GM21825 (cell line): ENCODE results near the gene SERPINB7.
"Not testable (repeated sequence)": the region's sequence is repeated elsewhere in the genome, so short reads cannot be mapped to it uniquely, and the experiment has no call there.

Experiments
- ATAC-seq: cut with Tn5 transposase; IDR thresholded peaks from one replicate; pipeline ENCODE4 v1.9.1; 2021; ENCODE audit warnings: mild to moderate bottlenecking, moderate library complexity; ENCODE audit not compliant: unreplicated experiment

SERPINB7 gene, protein sequence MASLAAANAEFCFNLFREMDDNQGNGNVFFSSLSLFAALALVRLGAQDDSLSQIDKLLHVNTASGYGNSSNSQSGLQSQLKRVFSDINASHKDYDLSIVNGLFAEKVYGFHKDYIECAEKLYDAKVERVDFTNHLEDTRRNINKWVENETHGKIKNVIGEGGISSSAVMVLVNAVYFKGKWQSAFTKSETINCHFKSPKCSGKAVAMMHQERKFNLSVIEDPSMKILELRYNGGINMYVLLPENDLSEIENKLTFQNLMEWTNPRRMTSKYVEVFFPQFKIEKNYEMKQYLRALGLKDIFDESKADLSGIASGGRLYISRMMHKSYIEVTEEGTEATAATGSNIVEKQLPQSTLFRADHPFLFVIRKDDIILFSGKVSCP

DNA sequence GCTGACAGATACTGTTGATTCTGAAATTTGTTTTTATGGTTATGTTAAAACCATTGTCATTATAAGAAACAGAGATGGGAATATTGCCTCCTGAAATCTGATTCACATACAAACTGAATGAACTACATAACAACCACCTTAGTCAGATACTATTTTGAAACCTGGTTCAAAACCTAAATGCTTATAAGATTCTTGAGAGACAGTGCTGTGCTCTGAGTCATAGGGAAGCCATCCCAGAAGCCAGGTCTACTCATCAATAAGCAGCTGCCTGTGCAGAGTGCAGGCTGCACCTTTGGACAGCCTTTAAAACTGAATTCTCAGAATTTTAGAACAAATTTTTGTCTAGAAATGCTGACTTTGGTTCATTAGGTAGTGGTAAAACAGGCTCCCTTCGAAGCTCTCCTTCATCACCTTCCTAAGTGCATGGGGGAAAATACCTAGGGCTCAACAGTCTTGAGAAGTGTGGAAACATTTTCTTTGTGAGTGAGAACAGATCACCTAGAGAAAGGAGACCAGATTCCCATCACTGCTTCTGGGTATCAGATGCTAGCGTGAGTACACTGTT, at the start of gene SERPINB7:
Gene SERPINB7, plus strand, starts transcription at position 253 of the 565 bp plus-strand sequence. CDS start 6,955 bp downstream, outside the sequence.
- ATAC-seq = no peak

DNA sequence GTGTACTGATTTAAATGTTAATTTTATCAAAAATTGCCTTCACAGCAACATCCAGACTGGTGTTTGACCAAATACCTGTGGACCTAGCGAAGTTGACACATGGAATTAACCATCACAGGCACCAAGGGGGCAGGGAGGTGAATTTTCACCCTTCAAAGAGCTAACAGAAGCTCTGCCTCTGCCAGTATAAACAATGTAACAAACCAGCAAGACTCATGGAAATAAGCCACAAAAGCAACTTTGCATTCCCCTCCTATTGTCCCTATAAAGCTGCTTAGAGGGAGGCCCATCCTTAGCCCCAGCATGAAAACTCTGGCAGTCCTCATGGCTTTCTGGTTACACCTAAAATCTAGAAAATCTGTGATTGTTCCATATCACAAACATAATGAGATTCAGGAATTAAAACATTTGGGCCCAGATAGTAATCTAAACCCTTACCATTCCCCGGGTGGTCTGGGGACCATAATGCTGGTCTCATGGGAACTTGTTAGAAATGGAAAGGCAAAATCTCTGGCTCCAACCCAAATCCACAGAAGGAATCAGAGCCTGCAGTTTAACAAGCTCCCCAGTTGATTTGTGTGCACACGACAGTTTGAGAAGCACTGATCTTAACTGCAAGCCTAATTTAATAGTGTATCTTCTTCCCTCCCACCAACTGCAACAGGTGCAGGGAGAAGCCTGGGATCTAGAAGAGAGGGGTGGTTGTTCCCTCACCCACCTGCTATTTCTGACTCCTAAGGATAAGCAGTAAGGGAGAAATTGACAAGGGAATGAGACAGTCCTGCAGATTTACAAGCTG, 49.3 kb upstream of the SERPINB7 start:
- no peak for ATAC-seq

DNA sequence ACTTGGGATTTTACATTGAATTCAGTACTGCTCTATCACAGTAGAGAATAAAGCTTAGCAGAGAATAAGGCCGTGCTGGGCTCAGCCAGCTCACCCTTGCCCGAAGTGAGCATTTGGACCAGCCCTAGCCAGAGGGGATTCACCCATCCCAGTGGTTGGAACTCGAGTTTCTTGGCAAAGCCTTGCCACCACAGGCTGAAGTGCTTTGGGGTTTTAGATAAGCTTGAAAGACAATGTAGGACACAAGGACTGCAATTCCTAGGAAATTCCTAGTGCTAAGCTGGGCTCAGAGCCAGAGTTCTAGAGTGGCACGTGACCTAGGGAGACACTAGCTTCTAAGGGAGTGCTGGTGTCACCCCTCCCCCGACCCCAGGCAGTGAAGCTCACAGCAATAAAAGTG, 44.4 kb upstream of the SERPINB7 start:
- no peak for ATAC-seq

DNA sequence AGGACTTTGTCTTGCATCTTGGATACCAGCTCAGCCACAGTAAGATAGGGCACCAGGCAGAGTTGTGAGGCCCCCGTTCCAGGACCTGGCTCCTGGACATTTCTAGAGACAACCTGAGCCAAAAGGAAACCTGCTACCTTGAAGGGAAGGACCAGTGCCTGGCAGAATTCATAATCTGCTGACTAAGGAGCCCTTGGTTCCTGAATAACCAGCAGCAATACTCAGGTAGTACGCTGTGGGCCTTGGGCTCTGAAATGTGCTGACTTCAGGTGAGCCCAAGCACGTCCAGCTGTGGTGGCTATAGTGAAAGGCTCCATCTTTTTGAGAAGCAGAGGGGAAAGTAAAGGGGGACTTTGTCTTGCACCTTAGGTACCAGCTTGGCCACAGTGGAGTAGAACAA, 44.0 kb upstream of the SERPINB7 start:
- no peak for ATAC-seq

DNA sequence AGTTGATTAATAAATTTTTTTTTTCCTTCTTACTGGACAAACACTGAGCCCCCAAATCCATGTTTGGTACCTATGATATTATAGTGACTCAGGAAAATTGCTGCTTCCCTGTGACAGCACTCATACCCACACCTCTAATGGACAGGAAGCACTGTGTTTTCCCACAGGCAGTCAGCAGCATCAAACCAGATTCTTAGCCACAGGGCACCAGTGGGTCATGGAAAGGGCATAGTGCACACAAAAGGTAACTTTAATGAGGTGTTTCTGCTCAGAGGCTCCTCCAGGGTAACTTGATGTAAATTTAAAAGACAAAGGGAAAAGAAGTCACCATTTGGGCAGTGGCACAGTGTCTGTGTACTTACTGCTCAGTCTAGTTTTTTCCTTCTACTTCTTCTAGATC, 38.3 kb upstream of the SERPINB7 start:
- no peak for ATAC-seq

DNA sequence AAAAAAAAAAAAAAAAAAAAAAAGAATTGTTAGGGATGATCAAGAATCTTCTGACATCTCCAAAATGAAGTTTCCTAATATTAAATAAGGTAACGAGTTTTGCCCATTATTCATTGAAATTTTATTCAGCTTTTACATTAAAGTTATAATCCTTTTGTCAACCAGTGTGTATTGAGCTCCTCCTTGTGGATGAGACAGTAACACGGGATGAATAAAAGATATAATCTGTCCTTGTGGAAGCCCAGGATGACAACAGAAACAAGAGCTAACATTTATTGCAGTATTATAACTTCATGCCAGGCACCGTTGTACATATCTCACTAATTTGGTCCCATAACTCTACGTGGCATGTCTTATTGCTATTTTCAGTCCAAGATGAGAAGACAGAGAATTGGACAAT, 33.4 kb upstream of the SERPINB7 start:
- ATAC-seq = no peak

DNA sequence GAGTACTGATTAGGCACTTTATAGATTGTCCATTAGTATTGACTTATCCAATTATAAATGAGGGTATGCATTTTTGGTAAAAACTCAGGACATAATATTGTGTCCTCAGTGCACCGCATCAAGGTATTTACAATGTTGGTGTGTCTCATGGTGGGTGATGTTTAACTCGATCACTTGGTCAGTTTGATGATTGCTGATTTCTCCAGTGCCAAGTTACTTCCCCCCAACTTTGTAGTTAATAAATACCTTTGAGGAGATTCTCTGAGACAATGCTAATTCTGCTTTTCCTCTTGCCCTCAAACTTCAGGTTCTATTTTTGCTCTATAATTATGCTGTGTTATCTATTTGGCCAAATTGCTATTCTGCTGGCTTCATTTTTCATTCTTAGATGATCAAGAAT, 28.2 kb upstream of the SERPINB7 start:
- no peak for ATAC-seq

DNA sequence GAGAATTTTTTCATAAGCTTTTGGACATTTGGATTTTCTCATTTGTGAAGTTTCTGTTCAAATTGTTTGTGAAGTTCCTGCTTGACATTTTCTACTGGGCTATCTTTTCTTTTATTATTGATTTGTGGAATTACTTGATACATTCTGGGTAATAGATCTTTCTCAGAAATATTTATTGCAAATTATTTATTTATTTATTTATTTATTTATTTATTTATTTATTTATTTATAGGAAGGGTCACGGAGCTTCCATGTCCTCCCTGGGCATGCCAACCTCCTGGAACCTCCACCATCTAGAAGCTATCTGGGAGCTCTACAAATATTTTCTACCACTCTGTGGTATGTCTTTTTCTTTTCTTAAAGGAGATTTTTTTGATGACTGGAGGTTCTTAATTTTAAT, 25.7 kb upstream of the SERPINB7 start:
- no peak for ATAC-seq

DNA sequence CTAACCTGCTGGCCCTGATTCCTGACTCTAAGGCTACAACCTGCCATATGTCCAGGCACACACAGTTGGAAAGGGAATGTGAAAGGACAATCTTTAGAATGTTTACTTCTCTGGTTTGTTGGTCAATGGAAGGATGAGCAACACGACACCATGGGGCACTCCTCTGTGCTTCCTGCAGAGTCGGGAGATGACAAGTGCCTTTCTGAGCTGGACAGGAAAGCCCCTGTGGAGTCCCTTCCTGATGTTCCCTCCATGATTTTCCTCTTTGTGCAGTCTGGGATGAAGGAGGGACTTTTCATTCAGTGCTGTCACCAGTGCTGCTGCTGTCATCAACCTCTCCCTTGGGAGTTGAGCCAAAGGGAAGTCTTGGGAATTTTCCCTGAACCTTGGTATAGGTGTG, 22.6 kb upstream of the SERPINB7 start:
- no peak for ATAC-seq

DNA sequence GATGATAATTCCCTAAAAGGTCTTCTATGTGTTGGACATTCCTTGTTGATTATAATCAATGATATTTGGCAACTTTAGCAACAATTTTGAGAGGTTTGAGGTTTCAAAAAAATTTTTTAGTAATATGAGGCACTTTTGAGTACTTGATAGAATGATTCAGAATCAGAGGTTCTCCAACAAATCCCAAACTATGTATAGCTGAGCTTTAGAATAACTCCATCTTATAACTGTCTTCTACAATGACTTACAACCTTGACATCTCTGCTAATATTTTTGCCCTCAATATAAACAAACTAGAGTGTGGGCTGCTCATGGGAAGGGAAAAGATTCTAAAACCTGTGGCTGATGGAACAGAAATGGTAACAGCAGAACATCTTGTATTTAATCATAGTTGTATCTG, 21.5 kb upstream of the SERPINB7 start:
- ATAC-seq = no peak

DNA sequence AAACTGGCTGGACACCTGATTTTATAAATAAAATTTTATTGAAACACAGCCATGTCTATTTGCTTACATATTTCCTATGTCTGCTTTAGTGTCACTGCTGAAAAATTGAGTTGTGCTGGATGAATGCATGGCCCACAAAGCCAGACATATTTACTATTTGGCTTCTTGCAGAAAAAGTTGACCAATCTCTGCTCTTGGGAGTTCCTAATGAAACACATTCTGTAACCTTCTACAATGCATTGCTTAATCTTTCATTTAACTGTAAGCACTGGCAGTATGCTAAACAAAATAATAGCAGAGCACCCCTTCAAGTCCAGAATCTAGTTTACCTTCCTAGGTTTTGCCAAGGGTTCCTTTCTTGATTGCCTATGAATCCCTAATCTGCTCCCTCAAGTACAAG, 17.7 kb upstream of the SERPINB7 start:
- ATAC-seq = no peak

DNA sequence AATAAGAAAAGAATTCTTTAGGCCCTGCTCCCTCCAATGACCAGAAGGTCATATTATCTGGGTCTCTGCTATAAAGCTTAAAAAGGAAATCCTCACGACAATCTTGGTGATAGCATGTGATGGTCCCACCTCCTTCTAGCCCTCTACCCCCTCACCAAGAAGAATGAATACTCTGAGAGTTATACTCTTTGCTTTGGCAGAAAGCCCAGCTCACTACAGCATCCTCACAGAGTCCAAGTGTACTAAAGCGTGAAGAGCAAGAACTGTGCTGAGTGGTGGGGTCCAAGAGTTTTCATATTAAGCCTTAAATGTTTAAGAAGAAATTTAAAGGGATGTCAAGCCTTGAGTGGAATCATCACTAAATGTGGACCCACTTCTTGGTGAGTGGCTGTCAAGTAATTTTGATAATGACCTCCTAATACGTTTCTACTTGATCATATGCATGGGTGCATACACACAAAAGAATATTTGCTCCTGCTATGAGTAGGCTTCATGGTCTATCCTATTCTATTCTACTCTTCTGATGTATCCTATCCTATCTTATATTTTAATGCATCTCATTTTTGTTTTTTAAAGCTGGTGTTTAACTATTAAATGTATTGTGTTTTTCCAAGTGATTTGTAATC, 16.5 kb upstream of the SERPINB7 start:
- no peak for ATAC-seq

DNA sequence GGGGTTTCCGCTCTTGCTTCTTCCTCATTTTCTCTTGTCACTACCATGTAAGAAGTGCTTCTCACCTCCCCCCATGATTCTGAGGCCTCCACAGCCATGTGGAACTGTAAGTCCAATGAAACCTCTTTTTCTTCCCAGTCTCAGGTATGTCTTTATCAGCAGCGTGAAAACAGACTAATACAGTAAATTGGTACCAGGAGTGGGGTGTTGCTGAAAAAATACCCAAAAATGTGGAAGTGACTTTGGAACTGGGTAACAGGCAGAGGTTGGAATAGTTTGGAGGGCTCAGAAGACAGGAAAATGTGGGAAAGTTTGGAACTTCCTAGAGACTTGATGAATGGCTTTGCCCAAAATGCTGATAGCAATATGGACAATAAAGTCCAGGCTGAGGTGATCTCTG, 15.4 kb upstream of the SERPINB7 start:
- not testable (repeated sequence) for ATAC-seq

DNA sequence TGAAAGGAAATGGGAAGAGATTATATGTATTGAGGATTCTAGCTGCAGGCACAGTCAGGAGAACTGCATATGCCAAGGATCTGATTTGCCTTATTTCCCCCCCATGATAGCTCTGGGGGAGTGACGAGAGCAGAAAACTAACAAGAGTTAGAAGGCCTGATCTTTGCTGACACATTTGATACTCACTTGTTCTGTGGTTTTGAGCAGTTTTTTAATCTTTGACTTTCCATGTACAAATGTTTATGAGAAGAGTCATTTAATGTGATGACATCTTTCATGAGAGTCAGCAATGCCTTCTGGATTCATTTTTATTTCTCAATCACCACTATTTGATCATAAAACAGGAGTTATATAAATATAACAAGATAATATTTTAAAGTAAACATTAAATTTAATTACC, 12.7 kb upstream of the SERPINB7 start:
- ATAC-seq = no peak

DNA sequence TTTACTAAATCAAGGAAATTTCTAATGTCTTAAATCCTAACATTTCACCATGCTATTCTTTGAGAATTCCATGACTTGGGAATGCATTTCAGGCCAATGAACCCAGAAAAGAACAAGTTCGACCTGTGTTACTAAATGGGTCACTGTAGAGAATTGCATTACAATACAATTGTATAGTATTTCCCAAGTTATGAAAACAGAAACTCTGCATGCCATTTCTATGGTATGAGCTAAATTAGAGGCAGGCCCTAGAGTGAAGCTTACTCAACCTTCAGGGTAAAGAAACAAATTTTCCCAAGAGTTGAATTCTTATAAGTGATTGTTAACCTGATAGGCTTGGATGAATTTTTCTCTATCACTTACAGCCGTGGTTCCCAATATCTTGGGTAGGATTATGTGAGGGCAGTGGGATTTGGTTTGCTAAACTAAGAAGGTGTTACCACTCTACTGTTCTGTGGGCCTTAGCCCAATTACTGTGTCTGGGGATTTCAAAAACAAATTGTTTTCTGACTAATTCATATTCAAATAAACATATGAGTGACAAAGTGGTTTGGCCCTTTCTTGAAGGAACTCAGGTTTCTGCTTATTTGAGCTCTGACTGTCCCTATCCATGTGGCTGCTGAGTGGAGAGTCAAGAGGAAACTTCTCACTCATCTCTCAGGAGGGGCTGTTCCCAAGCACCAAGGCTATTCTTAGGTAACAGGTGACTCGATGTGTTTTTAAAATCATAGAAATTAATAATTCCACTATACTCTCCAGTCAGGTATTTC, 11.2 kb upstream of the SERPINB7 start:
- ATAC-seq = no peak

DNA sequence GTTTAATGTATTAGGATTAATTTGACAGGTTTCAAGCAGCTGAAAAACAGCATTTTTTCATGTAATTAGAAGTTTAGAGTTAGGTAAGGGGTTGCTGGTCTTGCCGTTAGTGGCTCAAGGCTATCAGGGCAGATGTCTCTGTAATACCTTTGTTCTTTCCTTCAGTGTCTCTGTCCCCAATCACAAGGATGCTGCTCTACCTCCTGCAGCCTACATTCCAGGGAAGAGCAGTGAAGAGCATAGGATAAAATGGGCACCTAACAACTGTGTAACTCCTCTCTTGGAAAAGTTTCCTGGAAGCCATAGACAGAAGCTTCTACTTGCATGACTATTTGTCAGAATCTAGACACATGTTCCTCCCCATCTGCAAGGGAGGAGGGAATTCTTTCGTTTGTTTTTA, 9.4 kb upstream of the SERPINB7 start:
- no peak for ATAC-seq

DNA sequence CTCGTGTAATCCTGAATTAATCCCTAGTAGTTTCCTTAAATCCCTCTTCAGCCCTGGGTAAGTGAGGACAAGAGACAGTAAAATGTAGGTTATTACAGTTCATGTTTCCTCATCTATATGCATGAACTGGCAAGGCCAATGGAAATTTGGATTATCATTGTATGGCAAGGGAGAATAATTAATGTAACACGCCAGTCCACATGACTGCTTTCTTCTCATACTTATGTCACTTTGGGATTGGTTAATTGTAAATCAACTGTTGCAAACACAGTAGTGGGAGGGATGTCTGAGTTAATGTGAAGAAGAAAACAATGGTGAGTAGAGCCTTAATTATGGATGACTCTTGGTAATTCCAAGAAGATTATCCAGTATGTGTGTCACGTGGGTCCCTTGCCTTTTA, 1.7 kb upstream of the SERPINB7 start:
- ATAC-seq = no peak

DNA sequence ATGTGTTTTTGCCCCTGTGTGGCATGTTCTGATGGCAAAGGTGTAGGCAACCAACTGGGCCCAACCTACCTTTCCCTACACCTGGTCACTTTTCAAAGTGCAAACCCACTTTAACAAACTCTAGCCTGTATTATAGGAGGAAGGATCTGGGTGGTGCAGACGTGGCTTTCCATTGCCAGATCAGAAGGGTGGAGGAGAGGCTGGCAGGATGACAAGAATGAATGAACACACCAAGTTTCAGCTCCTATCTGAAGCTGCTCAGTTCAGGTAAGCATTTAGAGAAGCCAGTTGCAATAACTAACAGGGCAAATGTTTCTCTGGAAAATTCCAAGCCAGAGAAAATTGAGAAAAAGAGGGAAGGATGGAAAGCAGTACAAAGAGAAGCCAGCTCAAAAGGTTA, 707 bp upstream of the SERPINB7 start:
- no peak for ATAC-seq

DNA sequence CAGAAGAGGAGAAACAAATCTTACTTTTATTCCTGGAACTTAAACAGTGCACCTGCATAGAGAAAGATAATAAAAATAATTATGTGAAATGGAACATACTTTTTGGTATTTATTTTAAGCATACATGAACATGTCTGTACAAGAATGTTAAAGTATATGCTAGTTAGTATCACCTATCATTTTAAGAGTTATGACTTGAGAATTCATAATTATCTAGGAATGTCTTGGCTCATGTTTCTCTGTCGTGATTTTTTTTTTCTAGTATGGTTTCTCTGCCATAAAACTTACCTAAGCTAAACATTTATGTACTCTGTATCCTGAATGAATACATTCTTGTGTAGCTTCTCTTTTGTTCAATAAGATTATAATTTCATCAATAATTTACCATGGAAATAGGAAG, 4.2 kb downstream of the SERPINB7 start:
- no peak for ATAC-seq

DNA sequence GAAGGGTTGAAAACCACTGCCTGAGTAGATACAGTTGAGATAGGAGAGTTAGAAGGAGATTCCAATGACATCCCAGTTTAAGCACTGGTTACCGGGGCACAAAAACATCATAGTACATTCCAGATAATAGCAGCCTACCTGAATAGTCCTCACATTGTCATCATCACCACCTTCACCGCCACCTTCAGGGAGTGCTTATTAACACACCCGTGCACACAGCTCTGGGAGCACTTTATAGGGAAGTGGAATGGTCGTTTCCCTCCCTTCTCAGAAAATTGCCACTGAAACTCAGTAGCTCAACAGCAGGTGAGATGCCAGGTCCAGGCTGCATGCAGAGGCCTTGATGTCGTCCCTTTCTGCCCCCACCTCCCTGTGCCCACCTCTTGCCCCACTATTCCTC, 8.2 kb downstream of the SERPINB7 start:
- ATAC-seq = no peak
